KOPT-K1 (cell line): ENCODE measurements around the gene CUL7.

Experiments used
- H3K27ac ChIP-seq: fragments of 200-600 bp; sonication (generic); 2 replicates; pipeline ENCODE4 v1.5.1; 2016; ENCODE audit warnings: antibody characterized with exemption, mild to moderate bottlenecking, low read depth, low read length; ENCODE audit not compliant: poor library complexity, severe bottlenecking
- H3K36me3 ChIP-seq: fragments of 200-600 bp; sonication (generic); 2 replicates; pipeline ENCODE4 v1.5.1; 2017; ENCODE audit warnings: antibody characterized with exemption, mild to moderate bottlenecking, low read length, moderate library complexity; ENCODE audit not compliant: insufficient read depth
- H3K9me3 ChIP-seq: fragments of 200-600 bp; sonication (generic); 2 replicates; pipeline ENCODE4 v1.5.1; 2017; ENCODE audit warnings: antibody characterized with exemption, low read length, mild to moderate bottlenecking; ENCODE audit not compliant: insufficient read depth, poor library complexity, severe bottlenecking

CUL7 gene

GRCh38 chr6:43040542-43041257 lies 13.0 kb downstream of the CUL7 start:
- peaks cover 87% of the 10 kb centered on the region for H3K36me3 ChIP-seq
- H3K27ac ChIP-seq = no peak overlapping the region
- H3K9me3 ChIP-seq = no peaks in the 10 kb centered on the region

GRCh38 chr6:43038727-43039126 lies 14.9 kb downstream of the CUL7 start:
- H3K9me3 ChIP-seq = no peaks in the 10 kb centered on the region
- H3K36me3 ChIP-seq = peaks cover 89% of the 10 kb centered on the region
- no peak overlapping the region for H3K27ac ChIP-seq

- Histone ChIP-seq H3K27ac (no peak overlapping the region), H3K36me3 (peaks cover 89% of the 10 kb centered on the region)
Observed at GRCh38 chr6:43037706-43038105, 15.9 kb downstream of the CUL7 start.

GRCh38 chr6:43037197-43037596 lies 16.5 kb downstream of the CUL7 start:
- Histone ChIP-seq H3K9me3 (no peaks in the 10 kb centered on the region), H3K27ac (no peak overlapping the region), H3K36me3 (peaks cover 89% of the 10 kb centered on the region)

More at GRCh38 chr6:43037706-43038105, 15.9 kb downstream of the CUL7 start:
- no peaks in the 10 kb centered on the region for H3K9me3 ChIP-seq

GRCh38 chr6:43036712-43037111 lies 16.9 kb downstream of the CUL7 start:
- peaks cover 92% of the 10 kb centered on the region for H3K36me3 ChIP-seq
- H3K27ac ChIP-seq = no peak overlapping the region
- H3K9me3 ChIP-seq = no peaks in the 10 kb centered on the region

- Histone ChIP-seq H3K9me3 (no peaks in the 10 kb centered on the region), H3K36me3 (peaks cover 91% of the 10 kb centered on the region), H3K27ac (no peak overlapping the region)
Observed at GRCh38 chr6:43035495-43036194, 18.0 kb downstream of the CUL7 start.

GRCh38 chr6:43034190-43034525 lies 19.5 kb downstream of the CUL7 start:
- H3K9me3 ChIP-seq = no peaks in the 10 kb centered on the region
- peaks cover 92% of the 10 kb centered on the region for H3K36me3 ChIP-seq
- no peak overlapping the region for H3K27ac ChIP-seq

- no peak overlapping the region for H3K27ac ChIP-seq
- H3K9me3 ChIP-seq = no peaks in the 10 kb centered on the region
- H3K36me3 ChIP-seq = peaks cover 92% of the 10 kb centered on the region
Observed at GRCh38 chr6:43033496-43034189, 20.0 kb downstream of the CUL7 start.

- Histone ChIP-seq H3K36me3 (peaks cover 92% of the 10 kb centered on the region), H3K9me3 (no peaks in the 10 kb centered on the region), H3K27ac (no peak overlapping the region)
Observed at GRCh38 chr6:43032326-43032725, 21.3 kb downstream of the CUL7 start.

GRCh38 chr6:43029120-43029519 lies 24.5 kb downstream of the CUL7 start:
- no peaks in the 10 kb centered on the region for H3K9me3 ChIP-seq
- peaks cover 97% of the 10 kb centered on the region for H3K36me3 ChIP-seq
- no peak overlapping the region for H3K27ac ChIP-seq

- no peak overlapping the region for H3K27ac ChIP-seq
- no peaks in the 10 kb centered on the region for H3K9me3 ChIP-seq
- peaks cover 83% of the 10 kb centered on the region for H3K36me3 ChIP-seq
Observed at GRCh38 chr6:43026365-43026764, 27.3 kb downstream of the CUL7 start.

- Histone ChIP-seq H3K9me3 (no peaks in the 10 kb centered on the region), H3K36me3 (peaks cover 80% of the 10 kb centered on the region), H3K27ac (no peak overlapping the region)
Observed at GRCh38 chr6:43024436-43024835, 29.2 kb downstream of the CUL7 start.

GRCh38 chr6:43021270-43022047 lies 32.2 kb downstream of the CUL7 start, which contains the start of gene RRP36:
RRP36 (plus strand) TSS chr6:43021623; CDS start chr6:43021655, 32 bp downstream.
- Histone ChIP-seq H3K36me3 (peaks cover 77% of the 10 kb centered on the region), H3K27ac (peak within 1 kb of the TSS; percentile 84), H3K9me3 (no peaks in the 10 kb centered on the region)

- H3K9me3 ChIP-seq = no peaks in the 10 kb centered on the region
- H3K27ac ChIP-seq = peak overlapping the region; percentile 84
- H3K36me3 ChIP-seq = peaks cover 75% of the 10 kb centered on the region
Observed at GRCh38 chr6:43020847-43021246, 32.8 kb downstream of the CUL7 start.
